Measurements from ENCODE around the gene DMRT3.

- TF ChIP-seq POLR2A (IDR thresholded peaks at IDR 0.05), result no peak
- TF ChIP-seq EP300 (IDR thresholded peaks at IDR 0.05), result no peak
- TF ChIP-seq CTCF (IDR thresholded peaks at IDR 0.05), result no peak
- no peak for TF ChIP-seq POLR2AphosphoS5 (IDR thresholded peaks at IDR 0.05)
Measured at GRCh38 chr9:950139-950538, 26.3 kb upstream of the DMRT3 start.

Measured in gastroesophageal sphincter (tissue), 3 donors.